H1 (cell line): ENCODE measurements around the gene TGFB1. TPM values are rescaled to one million over a fixed set of nuclear protein-coding genes. Genes with fewer than 3 reads are reported as not detected.

Experiments
- ATF2 ChIP-seq: IDR thresholded peaks from 2 replicates; pipeline ENCODE4 v1.6.1; 2012; ENCODE audit warnings: low read length, inconsistent platforms
- BACH1 ChIP-seq: IDR thresholded peaks from 2 replicates; pipeline ENCODE4 v1.6.1; 2012; ENCODE audit warnings: low read length, improper control_type of control experiment
- HDAC6 ChIP-seq: IDR thresholded peaks from one replicate; pipeline ENCODE4 v1.7.1; 2012; ENCODE audit warnings: low read depth, mild to moderate bottlenecking, inconsistent platforms, low read length, moderate library complexity
- JUN ChIP-seq: IDR thresholded peaks from 2 replicates; pipeline ENCODE4 v1.6.1; 2011; ENCODE audit warnings: low read depth, mild to moderate bottlenecking, improper control_type of control experiment, low read length
- POLR2AphosphoS5 ChIP-seq: IDR thresholded peaks from 2 replicates; pipeline ENCODE4 v1.6.1; 2011; ENCODE audit warnings: low read depth, low read length
- RFX5 ChIP-seq: IDR thresholded peaks from 2 replicates; pipeline ENCODE4 v1.6.1; 2011; ENCODE audit warnings: low read depth, low read length, improper control_type of control experiment, borderline replicate concordance
- polyA plus RNA-seq, 7 experiments: library from polyadenylated mRNA; depleted of rRNA in 3 of 7; stranded (reverse) in 5 of 7; unstranded in 2 of 7; fragments of >200 nt in 5 of 7; fragments of 200-250 nt in 2 of 7; gene quantifications; 1 replicate in 5 of 7; 2 replicates in 1 of 7; 4 replicates in 1 of 7; pipeline versions ENCODE4 v1.2.1 to v1.2.3, GENCODE V29; 2011 to 2013; ENCODE audit warnings: missing spikeins in 2 of 7, mixed read lengths in 2 of 7
- total RNA-seq: library from RNA; stranded (reverse); fragmentation: NEBNext Ultra II Directional; extraction: Animal tissue kit (Norgen Biotek cat#: 25700); gene quantifications from 2 replicates; pipeline ENCODE4 v1.2.1, GENCODE V29; 2021
- TF ChIP-seq, protein P1 (sequence below): IDR thresholded peaks from 2 replicates; pipeline ENCODE4 v1.6.1; 2011; ENCODE audit warnings: low read length, improper control_type of control experiment

Gene TGFB1
- total and polyA plus RNA-seq, 2 of the 8 experiments (the other 6 are each of a cell fraction or from before 2014, with no cell fraction given) = 1.7 to 10.6 TPM

- TF ChIP-seq, protein P1, sequence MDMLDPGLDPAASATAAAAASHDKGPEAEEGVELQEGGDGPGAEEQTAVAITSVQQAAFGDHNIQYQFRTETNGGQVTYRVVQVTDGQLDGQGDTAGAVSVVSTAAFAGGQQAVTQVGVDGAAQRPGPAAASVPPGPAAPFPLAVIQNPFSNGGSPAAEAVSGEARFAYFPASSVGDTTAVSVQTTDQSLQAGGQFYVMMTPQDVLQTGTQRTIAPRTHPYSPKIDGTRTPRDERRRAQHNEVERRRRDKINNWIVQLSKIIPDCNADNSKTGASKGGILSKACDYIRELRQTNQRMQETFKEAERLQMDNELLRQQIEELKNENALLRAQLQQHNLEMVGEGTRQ = no peak
- TF ChIP-seq BACH1 (no peak), HDAC6 (no peak), POLR2AphosphoS5 (no peak), RFX5 (no peak), ATF2 (no peak), JUN (no peak)
These were observed 726 bp upstream of the TGFB1 start (continued) for GRCh38 chr19:41354343-41354953.
